OCI-LY3 (cell line): ENCODE results near the gene TOM1L2.
"Not testable (repeated sequence)": the region's sequence is repeated elsewhere in the genome, so short reads cannot be mapped to it uniquely, and the experiment has no call there.

Experiments
- EZH2phosphoT487 ChIP-seq: fragments of 200-600 bp; shearing (Covaris generic); IDR thresholded peaks from 2 replicates; pipeline ENCODE4 v1.6.1; 2018; ENCODE audit warnings: antibody characterized with exemption, mixed run types, low read depth
- TF ChIP-seq, protein P1 (sequence below): fragments of 200-600, 300-600 bp; sonication (generic); IDR thresholded peaks from 2 replicates; pipeline ENCODE4 v1.5.1; 2014; ENCODE audit warnings: antibody characterized with exemption, low read length, low read depth

DNA sequence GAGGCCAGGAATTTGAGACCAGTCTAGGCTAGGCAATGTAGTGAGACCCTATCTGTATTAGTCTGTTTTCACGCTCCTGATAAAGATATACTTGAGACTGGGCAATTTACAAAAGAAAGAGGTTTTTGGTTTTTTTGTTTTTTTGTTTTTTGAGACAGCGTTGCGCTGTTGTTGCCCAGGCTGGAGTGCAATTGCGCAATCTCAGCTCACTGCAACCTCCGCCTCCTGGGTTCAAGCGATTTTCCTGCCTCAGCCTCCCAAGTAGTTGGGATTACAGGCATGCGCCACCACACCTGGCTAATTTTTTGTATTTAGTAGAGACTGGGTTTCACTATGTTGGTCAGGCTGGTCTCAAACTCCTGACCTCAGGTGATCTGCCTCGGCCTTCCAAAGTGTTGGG lies 23.7 kb upstream of the TOM1L2 start:
- TF ChIP-seq, protein P1, sequence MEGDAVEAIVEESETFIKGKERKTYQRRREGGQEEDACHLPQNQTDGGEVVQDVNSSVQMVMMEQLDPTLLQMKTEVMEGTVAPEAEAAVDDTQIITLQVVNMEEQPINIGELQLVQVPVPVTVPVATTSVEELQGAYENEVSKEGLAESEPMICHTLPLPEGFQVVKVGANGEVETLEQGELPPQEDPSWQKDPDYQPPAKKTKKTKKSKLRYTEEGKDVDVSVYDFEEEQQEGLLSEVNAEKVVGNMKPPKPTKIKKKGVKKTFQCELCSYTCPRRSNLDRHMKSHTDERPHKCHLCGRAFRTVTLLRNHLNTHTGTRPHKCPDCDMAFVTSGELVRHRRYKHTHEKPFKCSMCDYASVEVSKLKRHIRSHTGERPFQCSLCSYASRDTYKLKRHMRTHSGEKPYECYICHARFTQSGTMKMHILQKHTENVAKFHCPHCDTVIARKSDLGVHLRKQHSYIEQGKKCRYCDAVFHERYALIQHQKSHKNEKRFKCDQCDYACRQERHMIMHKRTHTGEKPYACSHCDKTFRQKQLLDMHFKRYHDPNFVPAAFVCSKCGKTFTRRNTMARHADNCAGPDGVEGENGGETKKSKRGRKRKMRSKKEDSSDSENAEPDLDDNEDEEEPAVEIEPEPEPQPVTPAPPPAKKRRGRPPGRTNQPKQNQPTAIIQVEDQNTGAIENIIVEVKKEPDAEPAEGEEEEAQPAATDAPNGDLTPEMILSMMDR = not testable (repeated sequence)
- TF ChIP-seq EZH2phosphoT487 = not testable (repeated sequence)
